ENCODE data around the gene EIF3D. TPM values are rescaled to one million over a fixed set of nuclear protein-coding genes. Genes with fewer than 3 reads are reported as not detected.

Gene EIF3D
- total RNA-seq = 389 TPM

DNA sequence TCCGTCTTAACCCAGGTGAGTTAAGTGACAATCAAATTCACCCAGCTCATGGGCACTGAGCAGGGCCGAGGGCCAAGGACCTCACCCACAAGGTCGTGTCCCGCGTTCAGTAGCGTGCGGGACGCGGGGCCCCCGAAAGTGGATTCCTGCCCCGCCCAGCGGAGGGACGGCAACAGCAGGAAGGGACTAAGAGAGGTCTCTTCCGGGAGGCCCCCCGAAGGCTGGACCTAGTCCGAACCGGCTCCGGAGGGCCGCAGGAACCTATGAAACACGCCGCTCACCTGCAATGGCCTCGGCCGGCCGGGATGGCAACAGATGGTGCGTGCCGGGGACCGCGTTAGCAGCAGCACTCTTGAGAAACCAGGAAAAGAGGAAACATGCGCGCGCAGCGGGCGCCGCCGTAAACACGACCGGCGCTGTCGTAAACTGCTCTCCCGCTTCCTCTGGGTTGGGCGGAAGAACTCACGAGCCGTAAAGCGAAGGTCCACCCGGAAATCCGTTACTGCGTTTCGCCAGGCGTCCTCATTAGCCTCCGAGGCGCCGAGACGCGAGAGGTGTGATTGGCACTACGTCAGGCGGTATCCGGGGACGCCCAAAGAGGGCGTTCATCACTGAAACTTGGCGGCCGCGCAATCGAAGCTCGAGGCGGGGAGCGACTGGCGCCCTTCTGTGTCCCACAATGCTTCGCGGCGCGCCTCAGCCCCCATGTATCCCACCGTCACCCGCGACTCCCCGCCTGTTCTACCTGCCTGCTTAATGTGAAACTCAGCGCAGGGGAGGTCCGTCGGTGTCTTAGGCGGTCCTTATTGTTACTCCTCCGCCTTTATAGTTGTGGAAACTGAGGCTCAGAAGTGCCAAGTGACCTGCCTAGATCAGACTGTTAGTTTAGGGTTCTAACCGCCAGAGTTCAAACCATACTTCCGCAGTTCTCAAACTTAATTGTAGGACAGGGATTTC is at the start of gene EIF3D:
Gene EIF3D (minus strand): TSS at position 372 of the 957 bp plus-strand sequence. CDS start 3,045 bp downstream, outside the sequence.
- peaks cover 17% of the 10 kb centered on the region for H3K4me1 ChIP-seq (ENCODE audit: insufficient read depth, low read length)

DNA sequence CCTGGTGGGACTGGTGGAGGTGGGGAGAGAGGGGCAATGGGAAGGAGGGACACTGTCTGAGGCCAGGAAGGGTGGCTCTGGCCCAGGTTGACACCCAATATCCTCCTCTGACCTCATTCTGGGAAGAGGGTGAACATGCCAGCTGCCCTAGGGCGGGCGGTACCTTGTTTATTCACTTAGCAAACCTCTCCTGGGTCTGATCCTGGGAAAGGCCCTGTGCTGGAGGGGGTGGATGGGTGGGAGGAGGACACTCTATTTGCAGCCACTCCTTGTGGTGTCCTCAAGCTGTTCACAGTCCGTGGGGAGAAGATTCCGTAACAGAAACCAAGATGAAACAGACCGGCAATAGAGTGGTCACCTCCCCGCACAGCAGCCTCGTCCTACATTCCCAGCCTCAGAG is 49.7 kb upstream of the EIF3D start:
- no peaks in the 10 kb centered on the region for H3K27me3 ChIP-seq (ENCODE audit: insufficient read depth, low read length)
- no peak overlapping the region for H3K4me3 ChIP-seq (ENCODE audit: low read length)
- no peaks in the 10 kb centered on the region for H3K9me3 ChIP-seq (ENCODE audit: low read depth, low read length)
- H3K4me1 ChIP-seq (ENCODE audit: insufficient read depth, low read length) = no peaks in the 10 kb centered on the region

More for the DNA sequence above, at the start of gene EIF3D:
- Histone ChIP-seq H3K9me3 (ENCODE audit: low read depth, low read length) (no peaks in the 10 kb centered on the region), H3K27me3 (ENCODE audit: insufficient read depth, low read length) (no peaks in the 10 kb centered on the region), H3K4me3 (ENCODE audit: low read length) (peak within 1 kb of the TSS; percentile 87)

DNA sequence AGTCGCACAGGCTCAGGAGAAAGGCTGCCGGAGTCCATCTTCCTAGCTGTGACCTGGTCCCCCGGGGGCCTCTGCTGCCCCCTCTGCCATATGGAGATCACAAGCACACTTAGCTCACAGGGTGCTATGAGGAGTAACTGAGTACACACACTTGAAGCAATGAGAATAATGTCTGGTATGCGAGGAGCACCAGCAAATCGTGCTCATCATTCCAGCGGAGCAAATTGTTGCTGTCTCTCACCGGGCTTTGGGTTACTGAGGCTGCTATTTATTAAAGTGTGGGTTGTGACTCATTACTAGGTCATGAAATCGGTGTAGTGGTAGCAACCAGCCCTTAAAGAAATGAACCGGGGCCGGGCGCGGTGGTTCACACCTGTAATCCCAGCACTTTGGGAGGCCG is 48.1 kb upstream of the EIF3D start:
- Histone ChIP-seq H3K4me1 (ENCODE audit: insufficient read depth, low read length) (no peaks in the 10 kb centered on the region), H3K27me3 (ENCODE audit: insufficient read depth, low read length) (no peaks in the 10 kb centered on the region), H3K4me3 (ENCODE audit: low read length) (no peak overlapping the region), H3K9me3 (ENCODE audit: low read depth, low read length) (no peaks in the 10 kb centered on the region)

GRCh38 chr22:36574728-36575127 is 45.8 kb upstream of the EIF3D start:
- no peaks in the 10 kb centered on the region for H3K4me1 ChIP-seq (ENCODE audit: insufficient read depth, low read length)
- no peaks in the 10 kb centered on the region for H3K27me3 ChIP-seq (ENCODE audit: insufficient read depth, low read length)
- H3K4me3 ChIP-seq (ENCODE audit: low read length) = no peak overlapping the region
- no peaks in the 10 kb centered on the region for H3K9me3 ChIP-seq (ENCODE audit: low read depth, low read length)

DNA sequence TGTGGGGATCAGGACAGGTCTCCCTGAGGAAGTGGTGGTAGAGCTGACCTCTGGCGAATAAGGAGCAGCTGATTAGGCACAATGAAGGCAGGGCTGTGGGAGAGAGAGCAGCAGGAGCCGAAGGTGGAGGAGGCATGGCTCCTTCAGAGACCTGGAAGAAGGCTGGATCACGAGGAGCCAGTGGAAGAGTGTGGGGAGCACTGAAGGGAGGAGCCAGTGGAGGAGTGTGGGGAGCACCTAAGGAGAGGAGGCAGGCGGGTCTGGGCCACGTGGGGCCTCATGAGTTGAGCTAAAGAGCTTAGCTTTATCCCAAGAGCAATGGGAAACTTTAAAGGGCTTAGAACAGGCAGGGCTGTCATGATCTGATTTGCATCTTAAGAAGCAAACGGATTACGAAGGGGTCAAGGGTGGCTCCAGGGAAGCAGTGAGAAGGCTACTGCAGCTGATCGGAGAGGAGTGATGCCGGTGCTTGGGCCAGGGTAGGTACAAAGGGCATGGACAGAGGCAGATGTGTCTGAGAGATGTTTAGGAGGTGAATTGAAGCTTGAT is 44.9 kb upstream of the EIF3D start:
- no peaks in the 10 kb centered on the region for H3K27me3 ChIP-seq (ENCODE audit: insufficient read depth, low read length)
- no peak overlapping the region for H3K4me3 ChIP-seq (ENCODE audit: low read length)
- H3K4me1 ChIP-seq (ENCODE audit: insufficient read depth, low read length) = no peaks in the 10 kb centered on the region
- no peaks in the 10 kb centered on the region for H3K9me3 ChIP-seq (ENCODE audit: low read depth, low read length)

- H3K27me3 ChIP-seq (ENCODE audit: insufficient read depth, low read length) = no peaks in the 10 kb centered on the region
- no peaks in the 10 kb centered on the region for H3K9me3 ChIP-seq (ENCODE audit: low read depth, low read length)
- no peaks in the 10 kb centered on the region for H3K4me1 ChIP-seq (ENCODE audit: insufficient read depth, low read length)
- no peak overlapping the region for H3K4me3 ChIP-seq (ENCODE audit: low read length)
Observed at GRCh38 chr22:36571991-36572390, 43.0 kb upstream of the EIF3D start.

- no peaks in the 10 kb centered on the region for H3K27me3 ChIP-seq (ENCODE audit: insufficient read depth, low read length)
- no peaks in the 10 kb centered on the region for H3K9me3 ChIP-seq (ENCODE audit: low read depth, low read length)
- H3K4me1 ChIP-seq (ENCODE audit: insufficient read depth, low read length) = no peaks in the 10 kb centered on the region
- H3K4me3 ChIP-seq (ENCODE audit: low read length) = no peak overlapping the region
Observed at GRCh38 chr22:36569999-36570398, 41.0 kb upstream of the EIF3D start.

GRCh38 chr22:36568846-36569245 is 39.9 kb upstream of the EIF3D start:
- no peaks in the 10 kb centered on the region for H3K9me3 ChIP-seq (ENCODE audit: low read depth, low read length)

GRCh38 chr22:36566720-36567119 is 37.8 kb upstream of the EIF3D start:
- Histone ChIP-seq H3K27me3 (ENCODE audit: insufficient read depth, low read length) (peaks cover 4% of the 10 kb centered on the region), H3K9me3 (ENCODE audit: low read depth, low read length) (no peaks in the 10 kb centered on the region), H3K4me1 (ENCODE audit: insufficient read depth, low read length) (peaks cover 5% of the 10 kb centered on the region), H3K4me3 (ENCODE audit: low read length) (no peak overlapping the region)

More at GRCh38 chr22:36568846-36569245, 39.9 kb upstream of the EIF3D start:
- Histone ChIP-seq H3K27me3 (ENCODE audit: insufficient read depth, low read length) (peaks cover 4% of the 10 kb centered on the region), H3K4me1 (ENCODE audit: insufficient read depth, low read length) (no peaks in the 10 kb centered on the region), H3K4me3 (ENCODE audit: low read length) (no peak overlapping the region)

DNA sequence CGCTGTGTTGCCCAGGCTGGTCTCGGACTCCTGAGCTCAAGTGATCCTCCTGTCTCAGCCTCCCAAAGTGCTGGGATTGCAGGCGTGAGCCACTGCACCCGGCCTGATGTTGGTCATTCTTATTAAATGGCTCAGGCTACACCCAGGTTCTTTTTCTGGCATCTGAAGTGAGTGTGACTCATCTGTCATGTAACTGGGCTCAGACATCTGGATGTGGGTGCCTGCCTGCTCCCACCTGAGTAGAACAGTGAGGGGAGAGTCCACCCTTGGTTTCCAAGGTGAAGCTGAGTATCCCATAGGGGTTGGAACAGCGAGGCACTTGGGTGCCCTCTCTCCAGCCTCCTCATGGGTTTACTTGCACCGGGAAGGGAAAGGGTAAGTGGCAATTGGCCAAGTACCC is 36.7 kb upstream of the EIF3D start:
- H3K27me3 ChIP-seq (ENCODE audit: insufficient read depth, low read length) = peaks cover 4% of the 10 kb centered on the region
- no peak overlapping the region for H3K4me3 ChIP-seq (ENCODE audit: low read length)
- H3K4me1 ChIP-seq (ENCODE audit: insufficient read depth, low read length) = peaks cover 5% of the 10 kb centered on the region
- no peaks in the 10 kb centered on the region for H3K9me3 ChIP-seq (ENCODE audit: low read depth, low read length)

DNA sequence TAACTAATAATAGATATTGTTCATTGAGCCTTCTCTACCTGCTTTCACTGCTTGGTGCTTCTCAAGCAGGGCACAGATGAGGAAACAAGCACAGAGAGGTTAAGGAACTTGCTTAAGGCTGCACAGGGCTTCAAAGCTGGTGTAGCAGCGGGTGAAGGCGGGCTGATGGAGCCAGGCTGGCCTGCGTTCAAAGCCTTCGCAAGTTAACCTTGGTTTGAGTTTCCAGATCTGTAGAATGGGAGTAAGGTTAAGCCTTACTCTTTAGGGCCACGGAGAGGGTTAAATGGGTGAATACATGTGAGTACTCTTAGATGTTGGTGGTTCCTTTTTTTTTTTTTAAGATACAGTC is 36.2 kb upstream of the EIF3D start:
- peaks cover 4% of the 10 kb centered on the region for H3K27me3 ChIP-seq (ENCODE audit: insufficient read depth, low read length)
- H3K4me1 ChIP-seq (ENCODE audit: insufficient read depth, low read length) = peaks cover 5% of the 10 kb centered on the region
- H3K4me3 ChIP-seq (ENCODE audit: low read length) = no peak overlapping the region
- no peaks in the 10 kb centered on the region for H3K9me3 ChIP-seq (ENCODE audit: low read depth, low read length)

GRCh38 chr22:36564422-36565158 is 35.6 kb upstream of the EIF3D start:
- Histone ChIP-seq H3K4me1 (ENCODE audit: insufficient read depth, low read length) (peaks cover 5% of the 10 kb centered on the region), H3K4me3 (ENCODE audit: low read length) (no peak overlapping the region), H3K9me3 (ENCODE audit: low read depth, low read length) (no peaks in the 10 kb centered on the region), H3K27me3 (ENCODE audit: insufficient read depth, low read length) (peaks cover 4% of the 10 kb centered on the region)

DNA sequence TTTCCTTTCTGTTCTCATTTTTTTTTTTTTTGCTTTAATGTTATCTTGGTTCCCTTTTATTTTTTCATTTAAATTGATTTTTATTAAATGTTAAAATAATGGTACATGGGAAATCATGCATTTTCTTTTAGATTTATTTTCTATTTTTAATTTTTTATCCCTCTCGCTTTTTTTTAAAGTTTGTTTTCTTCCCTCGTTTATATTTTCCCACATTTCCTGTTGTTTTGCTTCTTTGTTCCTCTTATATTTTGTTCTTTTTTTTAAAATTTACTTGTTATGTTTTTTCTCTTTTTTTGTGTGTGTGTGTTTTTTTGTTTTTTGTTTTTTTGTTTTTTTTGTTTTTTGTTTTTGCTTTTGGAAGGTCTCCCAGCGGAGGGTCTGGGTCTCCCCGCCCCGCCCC is 34.9 kb upstream of the EIF3D start:
- Histone ChIP-seq H3K9me3 (ENCODE audit: low read depth, low read length) (no peaks in the 10 kb centered on the region), H3K4me3 (ENCODE audit: low read length) (no peak overlapping the region), H3K27me3 (ENCODE audit: insufficient read depth, low read length) (peaks cover 4% of the 10 kb centered on the region), H3K4me1 (ENCODE audit: insufficient read depth, low read length) (peaks cover 5% of the 10 kb centered on the region)

DNA sequence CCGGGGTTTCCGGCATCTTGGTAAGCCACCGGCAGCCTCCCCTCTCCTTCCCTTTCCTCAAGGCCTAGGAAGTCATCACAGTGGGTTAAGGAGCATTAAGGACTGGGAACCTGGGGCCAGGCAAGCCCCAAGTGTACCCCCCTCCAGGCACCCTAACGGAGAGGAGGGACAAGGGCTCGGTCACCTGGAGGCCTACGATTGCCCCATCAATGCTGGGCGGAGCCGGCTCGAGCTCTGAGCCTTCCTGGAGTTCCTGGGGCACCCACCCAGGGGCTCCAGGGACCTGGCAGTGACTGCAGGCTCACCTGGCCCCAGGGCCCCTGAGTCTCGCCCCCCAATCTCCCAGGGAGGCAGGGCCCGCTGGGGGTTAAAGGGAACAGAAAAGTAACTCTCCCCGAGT is 34.5 kb upstream of the EIF3D start:
- Histone ChIP-seq H3K27me3 (ENCODE audit: insufficient read depth, low read length) (peaks cover 4% of the 10 kb centered on the region), H3K4me1 (ENCODE audit: insufficient read depth, low read length) (peaks cover 5% of the 10 kb centered on the region), H3K9me3 (ENCODE audit: low read depth, low read length) (no peaks in the 10 kb centered on the region), H3K4me3 (ENCODE audit: low read length) (no peak overlapping the region)

- Histone ChIP-seq H3K27me3 (ENCODE audit: insufficient read depth, low read length) (peaks cover 4% of the 10 kb centered on the region), H3K9me3 (ENCODE audit: low read depth, low read length) (no peaks in the 10 kb centered on the region), H3K4me1 (ENCODE audit: insufficient read depth, low read length) (peaks cover 5% of the 10 kb centered on the region), H3K4me3 (ENCODE audit: low read length) (no peak overlapping the region)
Observed at GRCh38 chr22:36563001-36563400, 34.0 kb upstream of the EIF3D start.

Data from mononuclear cell (primary cell).